Astrocyte (in vitro differentiated cells and primary cell): ENCODE data around the gene PLEKHG3. TPM values are rescaled to one million over a fixed set of nuclear protein-coding genes. Genes with fewer than 3 reads are reported as not detected.
A peak's percentile ranks its signal among the peaks of the same experiment; 100 is the strongest.

Experiments used
- DNase-seq: peaks from one replicate; pipeline ENCODE4 v3.0.0-alpha.2; 2010; ENCODE audit warnings: low read depth
- FAIRE-seq: peaks from 2 replicates; lab custom pipeline; 2011; peaks lifted over from hg19 to GRCh38; lab: Jason Lieb, UNC
- H2AFZ ChIP-seq: 2 replicates; pipeline ENCODE4 v1.6.0; 2012; ENCODE audit warnings: low read depth, low read length, inconsistent platforms
- H3K27ac ChIP-seq: 2 replicates; pipeline ENCODE4 v1.5.1; 2011; ENCODE audit warnings: low read depth, low read length, inconsistent platforms
- H3K27me3 ChIP-seq: 2 replicates; pipeline ENCODE4 v1.6.0; 2011; ENCODE audit warnings: low read length, inconsistent platforms; ENCODE audit not compliant: insufficient read depth
- H3K36me3 ChIP-seq: 2 replicates; pipeline ENCODE4 v1.5.1; 2011; ENCODE audit warnings: low read length, inconsistent platforms; ENCODE audit not compliant: insufficient read depth
- H3K4me1 ChIP-seq: 2 replicates; pipeline ENCODE4 v1.5.1; 2011; ENCODE audit warnings: low read length, inconsistent platforms; ENCODE audit not compliant: insufficient read depth
- H3K4me2 ChIP-seq: 2 replicates; pipeline ENCODE4 v1.6.0; 2012; ENCODE audit warnings: low read length, inconsistent platforms
- H3K4me3 ChIP-seq: 2 replicates; pipeline ENCODE4 v1.5.1; 2011; ENCODE audit warnings: low read depth, mild to moderate bottlenecking, low read length, inconsistent platforms; ENCODE audit not compliant: insufficient read depth
- H3K79me2 ChIP-seq: 2 replicates; pipeline ENCODE4 v1.6.0; 2012; ENCODE audit warnings: mild to moderate bottlenecking, low read length, inconsistent platforms; ENCODE audit not compliant: insufficient read depth
- H3K9ac ChIP-seq: 2 replicates; pipeline ENCODE4 v1.6.0; 2012; ENCODE audit warnings: mild to moderate bottlenecking, low read length, inconsistent platforms
- H3K9me3 ChIP-seq: 2 replicates; pipeline ENCODE4 v1.5.1; 2012; ENCODE audit warnings: low read depth, mild to moderate bottlenecking, low read length, inconsistent platforms; ENCODE audit not compliant: insufficient read depth
- H4K20me1 ChIP-seq: 2 replicates; pipeline ENCODE4 v1.6.0; 2012; ENCODE audit warnings: low read length, inconsistent platforms; ENCODE audit not compliant: insufficient read depth
- H3K27ac Mint-ChIP-seq: one replicate; pipeline ENCODE4 v1.8.0; 2021; ENCODE audit warnings: mild to moderate bottlenecking, mixed read lengths; ENCODE audit not compliant: unreplicated experiment
- H3K27me3 Mint-ChIP-seq: one replicate; pipeline ENCODE4 v1.8.0; 2021; ENCODE audit warnings: low read depth, mixed read lengths; ENCODE audit not compliant: unreplicated experiment
- H3K36me3 Mint-ChIP-seq: one replicate; pipeline ENCODE4 v1.8.0; 2021; ENCODE audit warnings: low read depth, mixed read lengths; ENCODE audit not compliant: unreplicated experiment
- H3K4me1 Mint-ChIP-seq: one replicate; pipeline ENCODE4 v1.8.0; 2021; ENCODE audit warnings: low read depth, mixed read lengths; ENCODE audit not compliant: unreplicated experiment
- H3K4me3 Mint-ChIP-seq: one replicate; pipeline ENCODE4 v1.8.0; 2021; ENCODE audit warnings: mild to moderate bottlenecking, moderate library complexity, mixed read lengths; ENCODE audit not compliant: unreplicated experiment
- H3K9me3 Mint-ChIP-seq: one replicate; pipeline ENCODE4 v1.8.0; 2021; ENCODE audit warnings: mild to moderate bottlenecking, mixed read lengths; ENCODE audit not compliant: unreplicated experiment
- CTCF ChIP-seq: IDR thresholded peaks from 2 replicates; pipeline ENCODE4 v1.5.1; 2011; ENCODE audit warnings: low read depth, mild to moderate bottlenecking, inconsistent platforms, low read length, moderate library complexity; ENCODE audit not compliant: insufficient read depth
- EZH2 ChIP-seq: IDR thresholded peaks from 2 replicates; pipeline ENCODE4 v1.6.1; 2012; ENCODE audit warnings: mild to moderate bottlenecking, low read length, inconsistent platforms; ENCODE audit not compliant: insufficient read depth
- total RNA-seq: library from RNA; stranded (reverse); gene quantifications from 2 replicates; pipeline ENCODE4 v1.2.1, GENCODE V29; 2021

The PLEKHG3 gene
- total RNA-seq, 1 donor from 2014 or later, result 98.6 TPM

- H3K27me3 ChIP-seq, result no peaks in the 10 kb centered on the region
- peak overlapping the region; percentile 58 for H3K4me2 ChIP-seq
- no peak overlapping the region for H3K4me3 Mint-ChIP-seq
- TF ChIP-seq CTCF (no peak), EZH2 (no peak)
- no peaks in the 10 kb centered on the region for H3K9me3 ChIP-seq
- peak overlapping the region; percentile 32 for H3K9ac ChIP-seq
- peaks cover 89% of the 10 kb centered on the region for H3K79me2 ChIP-seq
- peaks cover 62% of the 10 kb centered on the region for H3K4me1 ChIP-seq
- H2AFZ ChIP-seq, result no peak overlapping the region
- H3K4me3 ChIP-seq, result no peak overlapping the region
- H3K27ac Mint-ChIP-seq, result peak overlapping the region; percentile 85
- H3K36me3 ChIP-seq, result no peaks in the 10 kb centered on the region
- H3K4me1 Mint-ChIP-seq, result peaks cover 76% of the 10 kb centered on the region
- H3K27me3 Mint-ChIP-seq, result no peaks in the 10 kb centered on the region
- H3K27ac ChIP-seq, result peak overlapping the region; percentile 75
- FAIRE-seq (no peak), DNase-seq (no peak)
- H3K36me3 Mint-ChIP-seq, result peaks cover 21% of the 10 kb centered on the region
- H4K20me1 ChIP-seq, result peaks cover 10% of the 10 kb centered on the region
- H3K9me3 Mint-ChIP-seq, result no peaks in the 10 kb centered on the region
These were observed 15.4 kb downstream of the PLEKHG3 start for GRCh38 chr14:64719601-64720000.

GRCh38 chr14:64720131-64720576 is 15.9 kb downstream of the PLEKHG3 start:
- H3K27me3 Mint-ChIP-seq, result no peaks in the 10 kb centered on the region
- H3K4me3 ChIP-seq, result no peak overlapping the region
- peak overlapping the region; percentile 85 for H3K27ac Mint-ChIP-seq
- H3K4me3 Mint-ChIP-seq, result peak overlapping the region; percentile 60
- peak overlapping the region; percentile 58 for H3K4me2 ChIP-seq
- no peaks in the 10 kb centered on the region for H3K9me3 ChIP-seq
- H3K4me1 Mint-ChIP-seq, result peaks cover 75% of the 10 kb centered on the region
- FAIRE-seq, result peak; percentile 50
- H3K36me3 Mint-ChIP-seq, result peaks cover 20% of the 10 kb centered on the region
- H3K4me1 ChIP-seq, result peaks cover 65% of the 10 kb centered on the region
- no peak overlapping the region for H2AFZ ChIP-seq
- H3K79me2 ChIP-seq, result peaks cover 89% of the 10 kb centered on the region
- no peak for TF ChIP-seq EZH2
- no peak for TF ChIP-seq CTCF
- no peaks in the 10 kb centered on the region for H3K27me3 ChIP-seq
- H3K9me3 Mint-ChIP-seq, result no peaks in the 10 kb centered on the region
- H3K9ac ChIP-seq, result peak overlapping the region; percentile 55
- DNase-seq, result peak; percentile 92
- H4K20me1 ChIP-seq, result peaks cover 15% of the 10 kb centered on the region
- H3K27ac ChIP-seq, result peak overlapping the region; percentile 75
- no peaks in the 10 kb centered on the region for H3K36me3 ChIP-seq

- no peaks in the 10 kb centered on the region for H3K9me3 ChIP-seq
- DNase-seq (peak; percentile 87), FAIRE-seq (no peak)
- Mint-ChIP-seq H3K27ac (no peak overlapping the region), H3K4me1 (peaks cover 76% of the 10 kb centered on the region), H3K36me3 (peaks cover 22% of the 10 kb centered on the region), H3K4me3 (no peak overlapping the region), H3K9me3 (no peaks in the 10 kb centered on the region), H3K27me3 (no peaks in the 10 kb centered on the region)
- peak overlapping the region; percentile 58 for H3K4me2 ChIP-seq
- peak overlapping the region; percentile 75 for H3K27ac ChIP-seq
- peaks cover 66% of the 10 kb centered on the region for H3K4me1 ChIP-seq
- peaks cover 90% of the 10 kb centered on the region for H3K79me2 ChIP-seq
- H2AFZ ChIP-seq, result no peak overlapping the region
- no peak for TF ChIP-seq EZH2
- no peak for TF ChIP-seq CTCF
- no peak overlapping the region for H3K4me3 ChIP-seq
- H4K20me1 ChIP-seq, result peaks cover 26% of the 10 kb centered on the region
- no peaks in the 10 kb centered on the region for H3K36me3 ChIP-seq
- H3K9ac ChIP-seq, result peak overlapping the region; percentile 55
- H3K27me3 ChIP-seq, result no peaks in the 10 kb centered on the region
These were observed 17.2 kb downstream of the PLEKHG3 start for GRCh38 chr14:64721391-64721791.
